OCI-LY3 (cell line): ENCODE results near the gene CRADD.
"Not testable (repeated sequence)": the region's sequence is repeated elsewhere in the genome, so short reads cannot be mapped to it uniquely, and the experiment has no call there.

Source experiments
- H2AFZ ChIP-seq: fragments of 200-600, 300-600 bp; shearing (Covaris generic); 2 replicates; pipeline ENCODE4 v1.6.0; 2014; ENCODE audit warnings: antibody characterized with exemption, low read depth, low read length
- H3K27ac ChIP-seq: fragments of 200-600, 300-600 bp; sonication (generic); 2 replicates; pipeline ENCODE4 v1.5.1; 2014; ENCODE audit warnings: mild to moderate bottlenecking, low read length, moderate library complexity, mixed read lengths
- H3K27me3 ChIP-seq: fragments of 200-600, 300-600 bp; sonication (generic); 2 replicates; pipeline ENCODE4 v1.6.1; 2014; ENCODE audit warnings: low read depth, low read length, mixed read lengths
- H3K36me3 ChIP-seq: fragments of 200-600, 300-600 bp; sonication (generic); replicated peaks from 2 replicates; pipeline ENCODE3; 2014; ENCODE audit warnings: low read depth, low read length, mixed read lengths
- H3K4me1 ChIP-seq: fragments of 300-600, 200-600 bp; sonication (generic); 2 replicates; pipeline ENCODE4 v1.6.1; 2014; ENCODE audit warnings: low read length, mixed read lengths
- H3K4me2 ChIP-seq: fragments of 200-600, 300-600 bp; sonication (generic); 2 replicates; pipeline ENCODE4 v1.6.1; 2014; ENCODE audit warnings: low read length, mixed read lengths
- H3K4me3 ChIP-seq: fragments of 300-600, 200-600 bp; sonication (generic); 2 replicates; pipeline ENCODE4 v1.5.1; 2014; ENCODE audit warnings: antibody characterized with exemption, mild to moderate bottlenecking, low read length, moderate library complexity
- H3K79me2 ChIP-seq: fragments of 300-600, 200-600 bp; shearing (Covaris generic); 2 replicates; pipeline ENCODE4 v1.6.1; 2014; ENCODE audit warnings: mild to moderate bottlenecking, low read length, mixed read lengths
- H3K9ac ChIP-seq: fragments of 300-600, 200-600 bp; shearing (Covaris generic); 2 replicates; pipeline ENCODE4 v1.6.0; 2014; ENCODE audit warnings: mild to moderate bottlenecking, low read length, moderate library complexity
- H3K9me3 ChIP-seq: fragments of 200-600, 300-600 bp; shearing (Covaris generic); 2 replicates; pipeline ENCODE4 v1.6.1; 2014; ENCODE audit warnings: low read length, mixed read lengths; ENCODE audit not compliant: insufficient read depth
- H4K20me1 ChIP-seq: fragments of 200-600, 300-600 bp; sonication (generic); 2 replicates; pipeline ENCODE4 v1.6.1; 2016; ENCODE audit warnings: low read length, mixed read lengths; ENCODE audit not compliant: insufficient read depth
- EZH2phosphoT487 ChIP-seq: fragments of 200-600 bp; shearing (Covaris generic); IDR thresholded peaks from 2 replicates; pipeline ENCODE4 v1.6.1; 2018; ENCODE audit warnings: antibody characterized with exemption, mixed run types, low read depth
- TF ChIP-seq, protein P1 (sequence below): fragments of 200-600, 300-600 bp; sonication (generic); IDR thresholded peaks from 2 replicates; pipeline ENCODE4 v1.5.1; 2014; ENCODE audit warnings: antibody characterized with exemption, low read length, low read depth

Gene CRADD

DNA sequence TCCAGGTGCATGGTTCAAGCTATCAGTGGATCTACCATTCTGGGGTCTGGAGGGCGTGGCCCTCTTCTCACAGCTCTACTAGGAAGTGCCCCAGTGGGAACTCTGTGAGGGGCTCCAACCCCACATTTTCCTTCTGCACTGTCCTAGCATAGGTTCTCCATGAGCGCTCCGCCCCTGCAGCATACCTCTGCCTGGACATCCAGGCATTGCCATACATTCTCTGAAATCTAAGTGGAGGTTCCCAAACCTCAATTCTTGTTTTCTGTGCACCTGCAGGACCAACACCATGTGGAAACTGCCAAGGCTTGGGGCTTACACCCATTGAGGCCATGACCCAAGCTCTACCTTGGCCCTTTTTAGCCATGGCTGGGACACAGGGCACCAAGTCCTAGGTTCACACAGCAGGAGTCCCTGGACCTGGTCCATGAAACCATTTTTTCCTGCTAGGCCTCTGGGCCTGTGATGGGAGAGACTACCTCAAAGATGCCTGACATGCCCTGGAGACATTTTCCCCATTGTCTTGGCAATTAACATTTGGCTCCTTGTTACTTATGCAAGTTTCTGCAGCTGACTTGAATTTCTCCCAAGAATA lies 76.8 kb downstream of the CRADD start:
- no peak overlapping the region for H2AFZ ChIP-seq
- peaks cover 2% of the 10 kb centered on the region; the same call in 1 of the 2 replicates for H3K4me1 ChIP-seq
- no peak overlapping the region for H3K9ac ChIP-seq
- H3K27me3 ChIP-seq: no peaks in the 10 kb centered on the region
- no peaks in the 10 kb centered on the region for H3K79me2 ChIP-seq
- H3K27ac ChIP-seq: no peak overlapping the region
- peaks cover 19% of the 10 kb centered on the region; the same call in 1 of the 2 replicates for H3K9me3 ChIP-seq
- H3K36me3 ChIP-seq: no peaks in the 10 kb centered on the region
- H3K4me2 ChIP-seq: no peak overlapping the region
- H3K4me3 ChIP-seq: no peak overlapping the region
- no peaks in the 10 kb centered on the region for H4K20me1 ChIP-seq
- no peak for TF ChIP-seq EZH2phosphoT487
- TF ChIP-seq, protein P1, sequence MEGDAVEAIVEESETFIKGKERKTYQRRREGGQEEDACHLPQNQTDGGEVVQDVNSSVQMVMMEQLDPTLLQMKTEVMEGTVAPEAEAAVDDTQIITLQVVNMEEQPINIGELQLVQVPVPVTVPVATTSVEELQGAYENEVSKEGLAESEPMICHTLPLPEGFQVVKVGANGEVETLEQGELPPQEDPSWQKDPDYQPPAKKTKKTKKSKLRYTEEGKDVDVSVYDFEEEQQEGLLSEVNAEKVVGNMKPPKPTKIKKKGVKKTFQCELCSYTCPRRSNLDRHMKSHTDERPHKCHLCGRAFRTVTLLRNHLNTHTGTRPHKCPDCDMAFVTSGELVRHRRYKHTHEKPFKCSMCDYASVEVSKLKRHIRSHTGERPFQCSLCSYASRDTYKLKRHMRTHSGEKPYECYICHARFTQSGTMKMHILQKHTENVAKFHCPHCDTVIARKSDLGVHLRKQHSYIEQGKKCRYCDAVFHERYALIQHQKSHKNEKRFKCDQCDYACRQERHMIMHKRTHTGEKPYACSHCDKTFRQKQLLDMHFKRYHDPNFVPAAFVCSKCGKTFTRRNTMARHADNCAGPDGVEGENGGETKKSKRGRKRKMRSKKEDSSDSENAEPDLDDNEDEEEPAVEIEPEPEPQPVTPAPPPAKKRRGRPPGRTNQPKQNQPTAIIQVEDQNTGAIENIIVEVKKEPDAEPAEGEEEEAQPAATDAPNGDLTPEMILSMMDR: no peak

DNA sequence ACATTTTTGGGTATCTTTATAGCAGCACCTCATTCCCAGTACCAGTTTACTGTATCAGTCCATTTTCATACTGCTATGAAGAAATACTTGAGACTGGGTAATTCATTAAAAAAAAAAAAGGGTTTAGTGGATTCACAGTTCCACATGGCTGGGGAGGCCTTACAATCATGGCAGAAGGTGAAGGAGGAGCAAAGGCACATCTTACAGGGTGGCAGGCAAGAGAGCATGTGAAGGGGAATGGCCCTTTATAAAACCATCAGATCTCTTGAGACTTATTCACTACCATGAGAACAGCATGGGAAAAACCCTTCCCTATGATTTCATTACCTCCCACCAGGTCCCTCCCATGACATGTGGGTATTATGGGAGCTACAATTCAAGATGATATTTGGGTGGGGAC lies 77.7 kb downstream of the CRADD start:
- not testable (repeated sequence) for H3K4me1 ChIP-seq, H3K4me2 ChIP-seq, H3K27ac ChIP-seq, H3K79me2 ChIP-seq, H2AFZ ChIP-seq, H3K9ac ChIP-seq, H3K27me3 ChIP-seq, H3K4me3 ChIP-seq, H3K36me3 ChIP-seq, H4K20me1 ChIP-seq
- H3K9me3 ChIP-seq: peaks cover 19% of the 10 kb centered on the region; the same call in 1 of the 2 replicates

DNA sequence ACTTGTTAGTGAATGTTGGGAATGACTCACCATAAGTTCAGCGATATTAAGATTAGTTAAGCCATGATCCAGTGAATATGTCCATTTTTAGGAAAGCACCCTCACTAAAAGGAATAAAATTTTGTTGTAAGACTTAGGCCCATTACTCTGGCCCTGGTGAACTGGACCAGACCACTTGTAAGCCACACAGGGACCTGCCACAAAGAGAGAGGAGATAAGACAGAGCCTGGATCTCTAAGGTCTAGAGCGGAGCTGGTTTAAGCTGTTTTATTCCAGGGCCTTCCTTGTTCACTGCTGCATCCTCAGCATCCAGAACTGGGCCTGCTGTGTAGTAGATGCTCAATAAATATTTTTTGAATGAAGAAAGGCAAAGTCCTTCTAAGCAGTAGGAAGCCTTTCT lies 79.1 kb downstream of the CRADD start:
- Histone ChIP-seq H3K27ac (no peak overlapping the region), H3K9me3 (peaks cover 19% of the 10 kb centered on the region; the same call in 1 of the 2 replicates), H3K4me1 (peaks cover 10% of the 10 kb centered on the region), H3K79me2 (no peaks in the 10 kb centered on the region), H3K36me3 (no peaks in the 10 kb centered on the region), H3K4me2 (no peak overlapping the region), H3K4me3 (no peak overlapping the region), H2AFZ (no peak overlapping the region), H3K27me3 (no peaks in the 10 kb centered on the region), H4K20me1 (no peaks in the 10 kb centered on the region), H3K9ac (no peak overlapping the region)
- TF ChIP-seq, protein P1: no peak
- no peak for TF ChIP-seq EZH2phosphoT487

DNA sequence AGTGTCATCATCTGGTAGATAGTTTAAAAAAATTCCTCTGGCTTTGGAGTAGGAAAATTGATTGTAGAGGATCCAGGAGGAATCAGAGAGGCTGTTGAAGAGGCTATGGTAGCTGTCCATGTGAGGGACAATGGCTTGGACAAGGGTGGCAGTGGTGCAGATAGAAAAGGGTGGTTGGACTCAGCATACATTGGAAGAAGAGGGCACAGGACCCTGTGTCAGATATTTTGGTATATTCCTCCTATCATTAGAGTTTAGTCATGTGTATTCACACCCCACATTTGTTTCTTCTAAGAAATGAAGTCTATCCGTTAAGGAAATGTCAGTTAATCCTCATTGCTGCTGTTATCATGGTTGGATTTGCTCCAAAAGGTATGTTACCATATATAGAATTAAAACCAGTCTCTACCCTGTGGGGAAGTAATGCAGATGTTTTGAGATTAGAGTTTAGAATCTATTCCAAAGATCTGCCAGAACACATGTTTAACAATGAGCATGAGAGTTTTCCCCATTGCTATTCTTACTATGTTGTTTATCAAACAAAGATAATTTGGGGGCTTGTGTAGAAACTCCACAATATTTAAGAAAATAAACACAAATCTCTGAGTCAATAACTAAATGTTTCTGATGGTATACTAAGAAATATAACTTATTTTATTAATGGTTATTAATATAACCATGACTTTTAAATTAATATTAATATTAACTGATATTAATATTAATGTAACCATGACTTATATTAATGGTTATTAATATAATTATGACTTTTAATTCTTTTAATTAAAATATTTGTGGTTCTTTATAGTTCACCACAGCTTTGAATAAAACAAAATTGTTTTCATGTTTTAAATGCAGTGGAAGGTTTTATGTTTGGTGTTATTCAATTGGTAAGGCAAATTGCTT lies 80.9 kb downstream of the CRADD start:
- Histone ChIP-seq H3K4me3 (no peak overlapping the region), H2AFZ (no peak overlapping the region), H3K9ac (no peak overlapping the region), H3K27ac (no peak overlapping the region), H4K20me1 (no peaks in the 10 kb centered on the region), H3K9me3 (peaks cover 8% of the 10 kb centered on the region; the same call in 1 of the 2 replicates), H3K4me1 (peaks cover 12% of the 10 kb centered on the region), H3K27me3 (no peaks in the 10 kb centered on the region), H3K79me2 (no peaks in the 10 kb centered on the region), H3K4me2 (no peak overlapping the region), H3K36me3 (no peaks in the 10 kb centered on the region)
- no peak for TF ChIP-seq EZH2phosphoT487
- TF ChIP-seq, protein P1: no peak
